ENCODE data around the gene CENPU. TPM values are rescaled to one million over a fixed set of nuclear protein-coding genes. Genes with fewer than 3 reads are reported as not detected.
A peak's percentile ranks its signal among the peaks of the same experiment; 100 is the strongest.

CENPU gene
- total RNA-seq, 1 experiment from 2014 or later, result 38.2 TPM

DNA sequence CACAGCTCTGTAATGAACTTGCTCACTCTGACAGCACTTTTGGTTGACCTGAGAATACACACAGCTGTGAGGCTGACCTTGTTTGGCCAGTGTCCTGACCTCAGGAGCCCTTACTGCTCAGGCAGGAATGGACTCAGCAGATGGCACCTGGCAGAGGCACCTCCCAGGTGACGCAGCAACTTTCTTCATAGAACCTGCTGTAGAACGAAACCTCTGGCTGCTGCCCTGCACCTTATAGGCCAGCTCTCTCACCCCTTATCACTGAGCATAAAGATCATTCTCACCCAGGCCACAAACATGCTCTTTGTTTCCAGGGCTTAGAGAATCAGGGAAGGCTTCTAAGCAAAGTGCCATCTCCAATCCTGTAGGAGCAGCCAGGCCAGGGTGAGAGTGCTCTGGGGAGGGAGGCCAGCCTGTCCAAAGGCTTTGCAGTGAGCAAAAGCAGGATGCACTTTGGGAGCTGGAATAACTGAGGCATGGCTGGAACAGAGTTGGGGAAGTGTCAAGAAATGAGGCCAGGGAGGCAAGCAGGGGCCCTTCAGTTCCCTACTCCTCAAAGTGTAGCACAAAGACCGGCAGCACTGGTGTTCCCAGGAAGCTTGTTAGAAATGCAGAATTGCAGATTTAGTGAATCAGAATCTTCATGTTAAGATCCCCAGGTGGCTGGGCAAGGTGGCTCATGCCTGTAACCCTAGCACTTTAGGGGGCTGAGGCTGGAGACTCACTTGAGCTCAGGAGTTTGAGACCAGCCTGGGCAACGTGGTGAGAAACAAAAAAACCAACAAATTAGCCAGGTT is 13.3 kb upstream of the CENPU start:
- no peaks in the 10 kb centered on the region for H3K9me3 ChIP-seq (ENCODE audit: low read length)
- H3K4me1 ChIP-seq (ENCODE audit: insufficient read depth, low read length), result peaks cover 20% of the 10 kb centered on the region
- no peaks in the 10 kb centered on the region for H3K36me3 ChIP-seq (ENCODE audit: low read depth, low read length)
- no peak for TF ChIP-seq EZH2 (IDR thresholded peaks at IDR 0.05; ENCODE audit: low read length, unreplicated experiment)
- TF ChIP-seq CTCF (conservative IDR thresholded peaks at IDR 0.05; ENCODE audit: low read depth, low read length), result no peak
- no peak for TF ChIP-seq EZH2phosphoT487 (IDR thresholded peaks at IDR 0.05; ENCODE audit: borderline replicate concordance, low read length)
- H3F3A ChIP-seq (ENCODE audit: low read length, unreplicated experiment), result no peaks in the 10 kb centered on the region
- H3K27me3 ChIP-seq (ENCODE audit: low read length), result no peaks in the 10 kb centered on the region
- intact Hi-C loops (cut with micrococcal nuclease), result loop anchor here (5.0 kb wide), 4 partner anchors 75 to 260 kb away; partner anchors contain the start of genes CASP3 and PRIMPOL
- peak overlapping the region; percentile 70 for H3K4me2 ChIP-seq (ENCODE audit: low read length)
- H3K79me2 ChIP-seq (ENCODE audit: low read length), result no peaks in the 10 kb centered on the region
- POLR2A ChIA-PET (ENCODE audit: unreplicated experiment), result no interaction called here
- peak overlapping the region; percentile 1; the same call in 1 of the 2 replicates for H3K9ac ChIP-seq (ENCODE audit: low read length)
- H4K20me1 ChIP-seq (ENCODE audit: low read length), result no peaks in the 10 kb centered on the region
- H2AFZ ChIP-seq (ENCODE audit: low read length), result peak overlapping the region; percentile 14; the same call in 1 of the 2 replicates
- ATAC-seq, result no peak
- no peak for DNase-seq
- no TSS peak for BruUV-seq (replicated peaks)
- no peaks in the 10 kb centered on the region for H3K9me2 ChIP-seq (replicated peaks; ENCODE audit: low read length)
- CTCF ChIA-PET, result no interaction called here
- no peak overlapping the region; the same call in 1 of the 2 replicates for H3K4me3 ChIP-seq (ENCODE audit: low read length)
- peak overlapping the region; percentile 66 for H3K27ac ChIP-seq (ENCODE audit: low read length)

DNA sequence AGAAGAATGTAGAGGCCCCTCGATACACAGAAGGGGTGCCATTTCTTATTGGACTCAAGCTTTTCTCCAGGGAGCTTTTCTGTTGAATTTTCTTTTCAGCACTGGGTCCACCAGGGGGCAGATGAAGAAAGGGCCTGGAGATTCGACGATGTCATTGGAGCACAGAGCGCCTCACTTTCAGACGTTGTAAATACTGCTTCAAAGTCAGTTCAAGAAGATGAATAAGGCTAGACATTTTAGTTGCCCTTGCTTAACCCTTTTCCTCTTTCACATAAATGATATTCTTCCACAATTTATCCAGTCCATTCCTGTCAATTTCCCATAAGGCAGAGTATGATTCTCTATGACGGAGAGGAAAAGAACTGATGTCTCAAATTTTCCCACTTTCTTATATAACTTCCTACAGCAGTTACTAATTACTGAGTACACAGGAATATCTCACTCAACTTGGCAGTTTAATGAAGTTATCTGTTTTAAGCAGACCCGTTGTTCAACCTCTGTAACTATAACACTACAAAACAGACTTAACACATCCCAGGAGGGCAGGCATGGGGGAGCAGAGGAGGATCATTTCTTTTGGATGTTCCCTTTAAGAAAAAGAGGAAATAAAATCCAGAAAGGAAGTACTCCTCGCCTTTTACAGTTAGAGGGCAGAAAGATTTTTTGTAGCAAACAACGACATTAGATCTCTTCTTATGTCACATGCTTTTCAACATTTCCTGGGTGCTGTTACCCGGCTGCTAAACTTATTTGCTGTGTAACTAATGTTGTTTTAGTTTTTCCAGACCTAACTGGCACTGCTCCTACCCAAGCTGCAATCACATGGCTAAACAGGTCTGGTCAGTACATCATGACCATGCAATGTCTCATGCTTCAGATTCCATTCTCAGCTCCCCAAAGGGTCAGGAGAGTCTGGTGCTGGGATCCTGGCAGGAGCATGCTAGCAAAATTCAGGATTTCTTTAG is 12.2 kb upstream of the CENPU start:
- H3K27ac ChIP-seq (ENCODE audit: low read length), result peak overlapping the region; percentile 66
- no peaks in the 10 kb centered on the region for H3K36me3 ChIP-seq (ENCODE audit: low read depth, low read length)
- peak overlapping the region; percentile 47 for H2AFZ ChIP-seq (ENCODE audit: low read length)
- no peaks in the 10 kb centered on the region for H3K9me2 ChIP-seq (replicated peaks; ENCODE audit: low read length)
- H3K4me3 ChIP-seq (ENCODE audit: low read length), result peak overlapping the region; percentile 37
- peak overlapping the region; percentile 70 for H3K4me2 ChIP-seq (ENCODE audit: low read length)
- peak overlapping the region; percentile 10; the same call in 1 of the 2 replicates for H3K9ac ChIP-seq (ENCODE audit: low read length)
- H3K4me1 ChIP-seq (ENCODE audit: insufficient read depth, low read length), result peaks cover 20% of the 10 kb centered on the region
- ATAC-seq (peak; percentile 82), DNase-seq (peak; percentile 82)
- H3K79me2 ChIP-seq (ENCODE audit: low read length), result no peaks in the 10 kb centered on the region
- intact Hi-C loops (cut with micrococcal nuclease), result loop anchor here (1.0 to 5.0 kb wide), 6 partner anchors 76 to 261 kb away; partner anchors contain the start of genes CASP3 and PRIMPOL
- no peaks in the 10 kb centered on the region for H3F3A ChIP-seq (ENCODE audit: low read length, unreplicated experiment)
- TF ChIP-seq EZH2phosphoT487 (IDR thresholded peaks at IDR 0.05; ENCODE audit: borderline replicate concordance, low read length) (no peak), CTCF (conservative IDR thresholded peaks at IDR 0.05; ENCODE audit: low read depth, low read length) (peak; percentile 79), EZH2 (IDR thresholded peaks at IDR 0.05; ENCODE audit: low read length, unreplicated experiment) (no peak)
- no peaks in the 10 kb centered on the region for H4K20me1 ChIP-seq (ENCODE audit: low read length)
- CTCF ChIA-PET, result interaction anchor here (0.6 to 1.4 kb wide), 7 partner anchors 12 to 388 kb away, joined by 3 to 9 read pairs (median 6); partner anchors contain the start of genes CASP3, CENPU and PRIMPOL
- no peaks in the 10 kb centered on the region for H3K27me3 ChIP-seq (ENCODE audit: low read length)
- no TSS peak for BruUV-seq (replicated peaks)
- no peaks in the 10 kb centered on the region for H3K9me3 ChIP-seq (ENCODE audit: low read length)
- POLR2A ChIA-PET (ENCODE audit: unreplicated experiment), result interaction anchor here (0.5 kb wide), 2 partner anchors 98 to 371 kb away, joined by 3 to 4 read pairs; no protein-coding TSS in a partner anchor
